PC-3 (cell line): ENCODE data around the gene FGFR2. TPM values are rescaled to one million over a fixed set of nuclear protein-coding genes. Genes with fewer than 3 reads are reported as not detected.

Source experiments
- ATAC-seq: fragments of 200-7000 bp; cut with Tn5 transposase; 2 replicates; pipeline ENCODE4 v1.9.1; 2020; ENCODE audit warnings: mild to moderate bottlenecking, moderate library complexity
- BruUV-seq: library from RNA; stranded (reverse); fragments of 400-500 nt; replicated peaks from 2 replicates; lab custom pipeline; 2021; lab: Mats Ljungman, UMichigan
- CTCF ChIA-PET: fragments of 300-600 bp; sonication (Branson Sonifier 250); formaldehyde crosslinking; loops from one replicate; lab custom pipeline; 2022; ENCODE audit warnings: antibody characterized with exemption; lab: Charles Lee
- POLR2A ChIA-PET: fragments of 300-600 bp; sonication (Branson Sonifier 250); formaldehyde crosslinking; loops from one replicate; lab custom pipeline; 2022; ENCODE audit warnings: antibody characterized with exemption; ENCODE audit not compliant: unreplicated experiment; lab: Charles Lee
- DNase-seq: peaks from one replicate; pipeline ENCODE4 v3.0.0-alpha.2; 2015
- H2AFZ ChIP-seq: fragments of 300-600 bp; sonication (generic); 2 replicates; pipeline ENCODE4 v1.6.0; 2016; ENCODE audit warnings: antibody characterized with exemption, low read length
- H3F3A ChIP-seq: fragments of 300-600 bp; sonication (generic); one replicate; pipeline ENCODE4 v1.6.0; 2017; ENCODE audit warnings: antibody characterized with exemption, low read length, control low read depth, mild to moderate bottlenecking; ENCODE audit not compliant: unreplicated experiment
- H3K27ac ChIP-seq: fragments of 300-600 bp; sonication (generic); 2 replicates; pipeline ENCODE4 v1.5.1; 2016; ENCODE audit warnings: mild to moderate bottlenecking, low read length
- H3K27me3 ChIP-seq: fragments of 300-600 bp; sonication (generic); 2 replicates; pipeline ENCODE4 v1.6.1; 2016; ENCODE audit warnings: low read length, mixed read lengths
- H3K36me3 ChIP-seq: fragments of 300-600 bp; sonication (generic); 2 replicates; pipeline ENCODE4 v1.6.1; 2016; ENCODE audit warnings: low read depth, mixed run types, low read length, mixed read lengths
- H3K4me1 ChIP-seq: fragments of 300-600 bp; sonication (generic); 2 replicates; pipeline ENCODE4 v1.5.1; 2016; ENCODE audit warnings: low read length; ENCODE audit not compliant: insufficient read depth
- H3K4me2 ChIP-seq: fragments of 300-600 bp; sonication (generic); 2 replicates; pipeline ENCODE4 v1.6.0; 2016; ENCODE audit warnings: low read length
- H3K4me3 ChIP-seq: fragments of 300-600 bp; sonication (generic); 2 replicates; pipeline ENCODE4 v1.5.1; 2016; ENCODE audit warnings: mild to moderate bottlenecking, low read length, mixed read lengths
- H3K79me2 ChIP-seq: fragments of 300-600 bp; sonication (generic); 2 replicates; pipeline ENCODE4 v1.6.1; 2017; ENCODE audit warnings: low read length, mixed read lengths
- H3K9ac ChIP-seq: fragments of 300-600 bp; sonication (generic); 2 replicates; pipeline ENCODE4 v1.6.0; 2016; ENCODE audit warnings: mild to moderate bottlenecking, low read length
- H3K9me2 ChIP-seq: fragments of 300-600 bp; sonication (generic); replicated peaks from 2 replicates; pipeline ENCODE4 v1.6.1; 2016; ENCODE audit warnings: mixed run types, low read length, mixed read lengths
- H3K9me3 ChIP-seq: fragments of 300-600 bp; sonication (generic); 2 replicates; pipeline ENCODE4 v1.6.1; 2016; ENCODE audit warnings: low read length, mixed read lengths
- H4K20me1 ChIP-seq: fragments of 300-600 bp; sonication (generic); 2 replicates; pipeline ENCODE4 v1.6.1; 2016; ENCODE audit warnings: low read length, mixed read lengths
- CTCF ChIP-seq: fragments of 300-600 bp; sonication (generic); conservative IDR thresholded peaks from 2 replicates; pipeline ENCODE4 v1.5.1; 2017; ENCODE audit warnings: antibody characterized with exemption, low read depth, mild to moderate bottlenecking, low read length
- EZH2 ChIP-seq: fragments of 300-600 bp; sonication (generic); IDR thresholded peaks from one replicate; pipeline ENCODE4 v1.6.1; 2017; ENCODE audit warnings: antibody characterized with exemption, mild to moderate bottlenecking, low read length; ENCODE audit not compliant: unreplicated experiment
- EZH2phosphoT487 ChIP-seq: fragments of 300-600 bp; sonication (generic); IDR thresholded peaks from 2 replicates; pipeline ENCODE4 v1.6.1; 2018; ENCODE audit warnings: mild to moderate bottlenecking, antibody characterized with exemption, low read length, borderline replicate concordance
- intact Hi-C: fragments of 100-400 bp; cut with micrococcal nuclease; formaldehyde crosslinking; loops from 2 replicates; pipeline ENCODE4 v1.9.0; 2023
- total RNA-seq: library from RNA; depleted of rRNA; stranded (reverse); fragments of >200 nt; gene quantifications from 2 replicates; pipeline ENCODE4 v1.2.3, GENCODE V29; 2014

The FGFR2 gene
- total RNA-seq, 1 experiment from 2014 or later: 0.36 TPM

- H2AFZ ChIP-seq: no peak overlapping the region
- no peak overlapping the region for H3K27ac ChIP-seq
- H3K27me3 ChIP-seq: peaks cover 16% of the 10 kb centered on the region
- no TSS peak for BruUV-seq
- H3K9me3 ChIP-seq: no peaks in the 10 kb centered on the region
- H3K4me2 ChIP-seq: no peak overlapping the region
- CTCF ChIA-PET: no interaction called here
- H3K9ac ChIP-seq: no peak overlapping the region
- H4K20me1 ChIP-seq: no peaks in the 10 kb centered on the region
- peaks cover 12% of the 10 kb centered on the region for H3K4me1 ChIP-seq
- H3K9me2 ChIP-seq: no peaks in the 10 kb centered on the region
- ATAC-seq: no peak
- H3K4me3 ChIP-seq: no peak overlapping the region
- no peaks in the 10 kb centered on the region for H3K36me3 ChIP-seq
- TF ChIP-seq EZH2phosphoT487 (no peak), CTCF (no peak), EZH2 (no peak)
- no peaks in the 10 kb centered on the region for H3K79me2 ChIP-seq
- intact Hi-C loops: no loop called here
- no peaks in the 10 kb centered on the region for H3F3A ChIP-seq
- no peak for DNase-seq
- POLR2A ChIA-PET: no interaction called here
Measured at GRCh38 chr10:121576139-121576538, 22.1 kb downstream of the FGFR2 start.

DNA sequence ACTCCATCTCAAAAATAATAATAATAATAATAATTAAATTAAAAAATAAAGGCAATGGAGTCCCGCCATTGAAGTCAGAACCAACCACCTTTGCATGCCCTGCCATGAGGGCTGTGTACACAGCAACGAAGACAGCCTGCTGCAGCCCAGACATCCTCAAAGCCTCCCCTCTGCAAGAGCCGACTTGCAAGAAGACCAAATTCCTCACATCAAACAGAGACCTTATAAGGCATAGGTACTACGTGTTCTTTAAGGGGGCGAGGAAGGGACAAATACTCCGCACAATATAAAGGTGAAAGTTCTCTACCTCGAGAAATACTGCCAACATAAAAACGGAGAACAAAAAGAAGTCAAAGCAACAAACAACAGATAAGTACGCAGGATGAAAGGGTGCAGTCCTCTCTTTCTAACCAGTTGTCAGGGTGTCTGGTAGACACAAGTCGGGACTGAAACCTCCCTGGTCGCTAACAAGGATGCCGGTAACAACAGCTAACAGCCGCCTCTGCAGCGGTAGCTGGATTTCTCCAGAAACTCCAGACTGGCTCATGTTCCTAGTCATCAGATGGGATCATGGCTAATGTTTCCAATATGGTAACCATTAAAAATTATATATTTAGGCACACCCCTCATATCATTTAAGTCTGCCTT is 23.6 kb downstream of the FGFR2 start:
- Histone ChIP-seq H3K4me2 (no peak overlapping the region), H3K36me3 (no peaks in the 10 kb centered on the region), H3K9me3 (no peaks in the 10 kb centered on the region), H3K79me2 (no peaks in the 10 kb centered on the region), H3K27ac (no peak overlapping the region), H3K9ac (no peak overlapping the region), H3K9me2 (no peaks in the 10 kb centered on the region), H3K4me3 (no peak overlapping the region), H4K20me1 (no peaks in the 10 kb centered on the region), H3K27me3 (peaks cover 16% of the 10 kb centered on the region), H2AFZ (no peak overlapping the region), H3F3A (no peaks in the 10 kb centered on the region), H3K4me1 (0 out of 2 replicates have a peak, but pooled peaks cover 2% of the 10 kb centered on the region)
- intact Hi-C loops: no loop called here
- BruUV-seq: no TSS peak
- ChIA-PET CTCF (no interaction called here), POLR2A (no interaction called here)
- no peak for DNase-seq
- ATAC-seq: no peak
- TF ChIP-seq EZH2phosphoT487 (no peak), EZH2 (no peak), CTCF (no peak)

- Histone ChIP-seq H3K4me1 (no peaks in the 10 kb centered on the region), H3F3A (no peaks in the 10 kb centered on the region), H3K27me3 (peaks cover 20% of the 10 kb centered on the region), H3K9me2 (no peaks in the 10 kb centered on the region), H3K4me2 (no peak overlapping the region), H3K4me3 (no peak overlapping the region), H2AFZ (no peak overlapping the region), H3K27ac (no peak overlapping the region), H3K9me3 (no peaks in the 10 kb centered on the region), H3K79me2 (no peaks in the 10 kb centered on the region), H3K36me3 (no peaks in the 10 kb centered on the region), H4K20me1 (no peaks in the 10 kb centered on the region), H3K9ac (no peak overlapping the region)
- ChIA-PET POLR2A (no interaction called here), CTCF (no interaction called here)
- no TSS peak for BruUV-seq
- intact Hi-C loops: no loop called here
- ATAC-seq: no peak
- no peak for DNase-seq
- TF ChIP-seq EZH2phosphoT487 (no peak), EZH2 (no peak), CTCF (no peak)
Measured at GRCh38 chr10:121573538-121573941, 24.7 kb downstream of the FGFR2 start.
